Activated T-helper 1 cell treated with Interleukin-2 at 50 U/mL for 16 hours (primary cell): ENCODE results near the gene FLNB.

Experiments
- DNase-seq: peaks from one replicate; pipeline ENCODE4 v3.0.0-alpha.2; 2020; ENCODE audit warnings: low read depth

The FLNB gene

DNA sequence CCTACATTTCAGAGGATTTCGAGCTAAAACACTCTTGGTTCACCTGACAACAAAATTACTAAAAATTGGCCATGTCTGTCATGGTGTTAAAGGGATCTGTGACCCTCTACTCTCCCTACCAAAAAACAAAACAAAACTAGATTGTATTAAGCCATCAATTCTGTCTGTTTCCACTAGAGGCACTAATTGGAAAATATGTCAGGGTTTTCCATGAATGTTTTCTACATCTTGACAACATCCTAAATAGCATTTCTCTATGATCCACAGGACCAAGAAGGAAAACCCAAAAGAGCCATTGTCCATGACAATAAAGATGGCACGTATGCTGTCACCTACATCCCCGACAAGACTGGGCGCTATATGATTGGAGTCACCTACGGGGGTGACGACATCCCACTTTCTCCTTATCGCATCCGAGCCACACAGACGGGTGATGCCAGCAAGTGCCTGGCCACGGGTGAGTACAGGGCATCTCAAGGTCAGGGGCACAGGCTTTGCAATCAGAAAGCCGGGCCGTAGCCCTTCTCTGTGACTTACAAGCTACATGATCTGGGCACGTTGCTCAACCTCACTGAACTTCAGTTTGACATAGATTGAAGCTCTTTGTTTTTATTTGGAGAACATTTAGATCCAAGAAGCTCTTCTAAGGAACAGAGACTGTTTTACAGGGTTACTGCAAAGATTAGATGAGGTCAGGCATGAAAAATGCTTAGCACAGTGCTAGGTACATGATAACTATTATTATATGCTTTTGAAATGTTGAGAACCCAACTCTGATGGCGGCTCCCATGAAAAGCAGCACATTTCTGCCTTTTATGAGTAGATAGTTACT is 127.7 kb downstream of the FLNB start:
- DNase-seq, result no peak

DNA sequence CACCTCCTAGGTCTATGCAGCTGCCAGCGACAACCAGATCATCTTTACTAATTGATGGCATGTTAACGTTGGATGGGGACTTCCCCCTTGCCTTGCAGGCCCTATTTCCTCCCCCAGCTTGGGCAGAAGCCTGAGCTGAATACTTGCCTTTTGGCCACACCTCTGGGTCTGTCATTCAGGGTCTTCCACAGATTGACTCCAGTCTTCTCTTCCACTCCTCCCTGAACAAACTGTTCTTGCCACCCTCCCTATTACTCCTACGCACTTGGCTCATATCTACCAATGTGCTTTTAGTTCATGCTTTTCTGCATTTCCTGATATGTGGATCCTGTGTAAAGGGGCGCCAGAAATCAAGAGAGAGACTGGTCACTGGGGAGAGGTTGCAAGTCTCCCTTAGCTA is 129.1 kb downstream of the FLNB start:
- no peak for DNase-seq

DNA sequence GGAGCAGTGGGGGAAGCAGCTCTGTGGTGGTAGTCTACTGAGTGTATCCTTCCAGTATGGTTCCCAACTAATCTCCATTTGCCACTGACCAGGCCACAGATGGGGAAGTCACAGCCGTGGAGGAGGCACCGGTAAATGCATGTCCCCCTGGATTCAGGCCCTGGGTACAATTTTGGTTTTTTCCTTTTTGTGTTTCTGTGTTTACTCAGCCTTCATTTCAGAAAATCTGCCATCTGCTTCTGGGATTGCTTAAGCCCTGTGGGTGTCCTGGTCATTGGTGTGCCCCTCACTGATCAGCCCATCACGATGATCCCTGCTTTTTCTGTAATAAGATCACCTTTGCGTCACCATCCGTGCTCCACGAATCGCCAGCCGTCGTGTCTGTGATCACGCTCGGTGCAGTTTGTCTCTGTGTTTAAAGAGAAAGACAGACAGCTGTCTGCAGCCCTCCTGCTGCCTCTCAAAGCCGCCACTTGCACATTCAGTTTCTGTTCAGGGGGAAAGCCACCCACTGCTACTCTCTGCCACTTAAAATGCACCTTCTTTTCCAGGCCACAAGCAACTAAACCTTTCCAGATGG is 133.6 kb downstream of the FLNB start:
- DNase-seq, result no peak

DNA sequence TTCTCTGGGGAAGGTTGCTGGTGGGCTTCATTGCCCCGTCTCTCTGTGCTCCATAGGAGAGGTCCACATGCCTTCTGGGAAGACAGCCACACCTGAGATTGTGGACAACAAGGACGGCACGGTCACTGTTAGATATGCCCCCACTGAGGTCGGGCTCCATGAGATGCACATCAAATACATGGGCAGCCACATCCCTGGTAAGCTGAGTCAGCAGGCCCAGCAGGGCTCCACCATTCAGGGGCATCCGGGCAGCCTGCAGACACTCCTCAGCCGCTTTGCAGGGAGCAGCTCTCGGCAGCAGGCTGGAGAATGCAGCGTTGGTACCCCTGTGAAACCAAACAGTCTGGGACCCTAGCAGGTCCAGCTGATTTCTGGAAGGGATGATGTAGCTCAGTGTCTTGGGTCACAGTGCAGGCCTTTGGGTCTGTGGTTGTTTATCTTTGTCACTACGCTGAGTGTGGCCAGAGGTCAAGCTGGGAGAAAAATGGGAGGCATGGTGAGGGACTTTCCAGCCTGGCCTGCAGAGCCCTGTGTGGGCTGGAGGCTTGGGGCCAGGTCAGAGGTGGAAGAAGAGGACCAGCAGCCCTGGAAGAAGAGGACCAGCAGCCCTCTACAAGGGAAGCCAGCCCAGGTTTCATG is 135.3 kb downstream of the FLNB start:
- DNase-seq, result no peak

DNA sequence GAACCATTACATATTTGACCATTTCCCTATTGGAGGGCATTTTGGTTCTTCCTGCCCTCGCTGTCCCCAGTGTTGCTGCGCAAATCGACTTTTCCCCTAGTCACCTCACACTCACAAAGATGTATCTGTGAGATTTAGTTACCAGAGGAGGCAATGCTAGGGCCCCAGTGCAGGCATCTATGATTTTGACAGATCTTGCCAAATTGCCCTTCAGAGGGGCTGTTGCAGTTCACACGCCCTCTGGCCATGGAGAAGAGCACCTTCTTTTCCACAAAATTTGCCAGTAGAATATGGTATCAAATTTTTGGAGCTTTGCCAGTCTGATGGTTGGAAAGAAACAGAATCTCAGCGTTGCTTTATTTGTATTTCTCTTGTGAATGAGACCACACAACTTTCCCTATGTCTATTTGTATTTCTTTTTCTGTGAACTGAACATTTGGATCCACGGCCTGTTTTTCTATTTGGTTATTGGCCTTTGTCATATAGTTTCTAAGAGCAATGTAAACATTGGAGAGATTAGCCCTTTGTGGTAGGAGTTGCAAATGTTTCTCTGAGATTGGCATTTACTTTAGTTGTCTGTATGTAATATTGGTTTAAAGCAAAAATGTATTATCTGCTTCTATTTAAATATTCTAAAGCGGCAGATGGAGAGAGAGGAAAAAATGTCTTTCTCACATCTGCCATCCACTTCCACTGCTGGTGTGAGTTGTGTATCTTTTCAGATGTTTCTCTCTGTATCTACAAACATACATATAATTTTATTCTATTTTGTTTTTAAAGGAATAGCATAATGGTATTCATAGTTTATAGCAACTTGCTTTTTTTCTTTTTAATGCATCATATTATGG is 136.5 kb downstream of the FLNB start:
- DNase-seq, result no peak

DNA sequence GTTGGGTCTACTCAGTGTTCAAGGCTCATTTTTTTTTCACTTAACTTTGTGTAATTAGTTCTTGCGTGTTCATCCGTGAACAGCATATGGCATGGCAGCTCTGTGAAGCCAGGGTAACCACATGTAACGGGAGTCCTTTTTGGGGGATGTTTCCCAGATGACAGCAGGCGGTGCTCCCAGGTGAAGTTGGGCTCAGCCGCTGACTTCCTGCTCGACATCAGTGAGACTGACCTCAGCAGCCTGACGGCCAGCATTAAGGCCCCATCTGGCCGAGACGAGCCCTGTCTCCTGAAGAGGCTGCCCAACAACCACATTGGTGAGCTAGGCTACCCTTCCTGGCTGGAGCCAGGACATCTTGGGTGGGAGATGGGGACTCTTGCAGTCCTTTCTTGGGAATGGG is 139.8 kb downstream of the FLNB start:
- no peak for DNase-seq

DNA sequence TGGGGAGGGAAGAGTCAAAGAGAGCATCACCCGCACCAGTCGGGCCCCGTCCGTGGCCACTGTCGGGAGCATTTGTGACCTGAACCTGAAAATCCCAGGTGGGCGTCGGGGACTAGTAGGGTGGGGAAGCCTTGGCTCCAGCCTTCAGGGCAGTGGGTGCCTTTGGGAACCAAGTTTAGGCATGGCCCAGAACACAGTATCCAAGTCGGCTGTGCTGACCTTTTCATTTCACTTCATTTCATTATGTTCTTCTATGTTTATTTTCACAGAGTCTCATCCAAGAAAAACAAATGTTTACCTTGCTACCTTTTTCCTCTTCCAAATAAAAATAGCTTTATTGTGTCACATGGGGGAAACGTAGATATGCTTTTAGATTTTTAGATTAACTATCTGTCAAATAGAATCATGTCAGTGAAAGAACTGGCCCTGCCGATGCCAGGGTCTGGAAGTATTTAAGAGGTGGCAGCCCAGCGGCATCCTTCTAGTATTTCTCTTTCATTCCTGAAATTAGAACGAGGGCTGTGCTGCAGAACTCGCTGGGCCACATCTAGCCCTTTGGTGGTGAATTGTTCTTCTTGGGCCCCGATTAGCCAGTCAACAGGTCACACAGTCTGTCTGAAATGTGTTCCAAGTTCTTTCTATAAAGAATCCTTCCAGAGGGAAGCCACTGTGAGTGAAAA is 142.0 kb downstream of the FLNB start:
- DNase-seq, result no peak

DNA sequence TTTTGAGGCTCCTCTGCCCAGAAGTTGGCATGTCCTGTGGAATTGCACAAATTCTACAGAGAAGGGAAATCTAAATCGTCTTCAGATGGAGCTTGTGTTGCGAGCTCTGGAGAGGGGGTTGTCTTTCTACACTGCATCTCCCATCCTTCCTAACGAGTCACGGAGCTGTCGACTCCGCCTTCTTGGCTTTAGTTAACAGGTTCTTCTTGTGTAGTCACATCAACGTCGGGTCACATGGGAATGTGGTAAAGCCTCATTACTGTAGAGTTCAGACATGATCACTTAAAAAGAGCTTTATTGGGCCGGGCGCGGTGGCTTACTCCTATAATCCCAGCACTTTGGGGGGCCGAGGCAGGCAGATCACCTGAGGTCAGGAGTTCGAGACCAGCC is 142.6 kb downstream of the FLNB start:
- DNase-seq, result no peak

DNA sequence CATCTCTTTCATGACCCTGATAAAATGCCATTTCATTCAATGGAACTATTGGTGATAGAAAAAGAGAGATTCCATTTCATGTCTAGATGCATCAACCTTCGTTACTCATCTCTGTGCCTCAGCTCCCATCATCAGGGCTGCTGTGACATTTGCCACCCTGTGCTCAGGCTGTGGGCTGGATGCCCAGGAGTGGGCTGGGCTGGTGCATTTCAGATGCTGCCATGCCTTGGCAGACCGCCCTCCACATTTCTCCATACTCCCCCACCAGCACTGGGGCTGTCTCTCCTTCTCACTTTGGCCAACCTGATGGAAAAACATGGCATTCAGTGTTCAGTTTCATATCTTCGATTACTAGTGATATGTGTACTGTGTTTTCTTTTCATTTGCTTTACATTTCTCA is 143.4 kb downstream of the FLNB start:
- no peak for DNase-seq

DNA sequence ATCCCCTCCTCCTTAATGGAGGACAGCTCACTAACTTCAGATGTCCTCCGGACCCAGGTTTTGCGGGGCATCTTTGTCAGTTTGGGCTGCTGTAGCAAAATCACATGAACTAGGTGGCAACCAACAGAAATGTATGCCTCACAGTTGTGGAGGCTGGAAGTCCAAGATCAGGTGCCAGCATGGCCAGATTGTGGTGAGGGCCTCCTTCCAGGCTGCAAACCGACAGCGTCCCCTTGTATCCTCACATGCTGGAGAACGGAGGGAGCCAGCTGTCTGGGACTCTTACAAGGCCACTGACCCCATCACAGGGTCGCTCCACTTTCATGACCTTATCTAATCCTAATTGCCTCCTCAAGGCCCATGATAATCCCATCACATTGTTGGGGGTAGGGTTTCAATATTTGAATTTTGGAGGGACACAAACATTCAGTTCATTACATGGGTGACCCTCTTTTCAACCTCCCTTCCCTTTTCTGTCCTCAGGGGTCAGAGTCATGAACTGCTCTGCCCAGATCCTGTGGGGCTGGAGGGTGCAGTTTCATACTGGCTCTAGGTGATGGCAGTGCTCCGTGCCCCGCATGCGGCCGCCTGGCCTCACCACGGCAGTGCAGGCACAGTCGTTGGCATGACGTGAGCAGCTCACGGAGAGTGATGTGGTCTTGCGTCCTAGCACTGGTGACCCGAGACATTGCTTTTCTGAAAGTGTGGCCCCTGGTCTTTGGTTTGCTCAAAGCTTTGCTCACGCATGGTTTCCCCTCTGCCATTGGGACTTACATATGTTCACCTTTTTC is 144.2 kb downstream of the FLNB start:
- DNase-seq, result no peak

DNA sequence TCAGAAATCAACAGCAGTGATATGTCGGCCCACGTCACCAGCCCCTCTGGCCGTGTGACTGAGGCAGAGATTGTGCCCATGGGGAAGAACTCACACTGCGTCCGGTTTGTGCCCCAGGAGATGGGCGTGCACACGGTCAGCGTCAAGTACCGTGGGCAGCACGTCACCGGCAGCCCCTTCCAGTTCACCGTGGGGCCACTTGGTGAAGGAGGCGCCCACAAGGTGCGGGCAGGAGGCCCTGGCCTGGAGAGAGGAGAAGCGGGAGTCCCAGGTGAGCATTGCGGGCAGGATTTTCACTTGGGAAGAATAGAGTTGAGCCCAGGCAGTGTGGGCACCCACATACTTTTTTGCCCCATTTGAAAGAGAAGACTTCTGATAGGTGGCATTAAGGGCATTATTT is 145.1 kb downstream of the FLNB start:
- no peak for DNase-seq

DNA sequence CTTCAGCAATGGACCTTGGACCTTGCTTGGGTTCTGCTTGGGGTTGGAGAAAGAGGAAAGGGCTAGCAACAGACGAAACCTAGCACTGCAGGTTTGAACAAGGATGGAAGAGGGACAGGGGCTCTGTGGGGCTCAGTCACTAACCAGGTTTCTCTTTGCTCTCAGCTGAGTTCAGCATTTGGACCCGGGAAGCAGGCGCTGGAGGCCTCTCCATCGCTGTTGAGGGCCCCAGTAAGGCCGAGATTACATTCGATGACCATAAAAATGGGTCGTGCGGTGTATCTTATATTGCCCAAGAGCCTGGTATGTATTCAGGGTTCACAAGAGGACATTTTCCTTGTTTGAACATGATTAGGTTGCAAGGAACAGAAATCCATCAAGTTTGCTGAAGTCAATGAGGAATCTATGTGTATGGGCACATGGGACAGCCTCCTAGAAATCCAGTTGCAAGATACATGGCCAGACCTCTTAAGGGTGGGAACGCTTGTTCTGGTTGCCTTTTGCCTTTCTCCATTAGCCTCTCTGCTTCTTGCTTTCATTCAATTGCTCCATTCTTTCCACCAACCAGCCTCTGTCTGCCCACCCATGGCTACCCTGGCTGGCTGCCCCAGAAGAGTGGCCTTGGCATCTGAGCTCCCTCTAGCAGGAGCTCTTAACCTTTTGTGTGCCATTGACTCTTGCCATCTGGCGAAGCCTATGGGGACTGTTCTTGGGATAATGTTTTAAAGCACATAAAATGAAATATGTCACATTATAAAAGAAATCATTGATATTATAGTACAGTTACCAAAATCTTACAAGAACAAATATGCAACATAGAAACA is 146.6 kb downstream of the FLNB start:
- DNase-seq, result no peak

DNA sequence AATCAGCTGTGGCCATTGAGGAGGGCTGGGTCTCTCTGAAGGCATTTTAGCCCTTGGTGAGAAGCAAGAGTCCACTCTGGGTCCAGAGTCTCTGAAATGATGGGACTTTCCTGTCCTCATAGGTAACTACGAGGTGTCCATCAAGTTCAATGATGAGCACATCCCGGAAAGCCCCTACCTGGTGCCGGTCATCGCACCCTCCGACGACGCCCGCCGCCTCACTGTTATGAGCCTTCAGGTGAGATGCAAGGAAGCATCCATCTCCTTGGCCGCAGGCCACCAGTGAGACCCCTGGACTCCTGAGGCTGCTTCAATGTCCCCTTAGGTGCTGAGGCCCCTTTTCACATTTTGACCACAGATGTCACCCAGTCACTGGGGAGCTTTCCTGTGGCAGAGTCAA is 147.6 kb downstream of the FLNB start:
- DNase-seq, result no peak

DNA sequence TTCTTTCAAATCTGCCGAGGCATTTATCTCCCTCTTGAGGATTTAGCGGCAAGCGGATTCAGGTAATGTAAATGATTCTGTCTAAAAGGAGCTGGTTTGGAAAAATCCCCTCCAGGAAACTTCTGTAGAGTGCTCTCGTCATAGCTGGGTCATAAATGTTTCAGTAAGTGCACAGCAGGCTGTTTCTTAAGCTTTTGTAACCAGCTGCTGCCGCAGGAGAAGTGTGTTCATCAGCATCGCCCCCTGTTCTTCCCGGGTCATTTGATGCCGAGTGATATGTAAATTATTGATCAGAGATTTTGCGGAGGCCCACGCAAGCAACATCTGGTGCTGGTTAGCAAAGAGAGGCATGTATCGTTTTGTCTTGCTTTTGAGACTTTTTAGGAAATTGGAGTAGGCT is 149.5 kb downstream of the FLNB start:
- DNase-seq, result no peak

DNA sequence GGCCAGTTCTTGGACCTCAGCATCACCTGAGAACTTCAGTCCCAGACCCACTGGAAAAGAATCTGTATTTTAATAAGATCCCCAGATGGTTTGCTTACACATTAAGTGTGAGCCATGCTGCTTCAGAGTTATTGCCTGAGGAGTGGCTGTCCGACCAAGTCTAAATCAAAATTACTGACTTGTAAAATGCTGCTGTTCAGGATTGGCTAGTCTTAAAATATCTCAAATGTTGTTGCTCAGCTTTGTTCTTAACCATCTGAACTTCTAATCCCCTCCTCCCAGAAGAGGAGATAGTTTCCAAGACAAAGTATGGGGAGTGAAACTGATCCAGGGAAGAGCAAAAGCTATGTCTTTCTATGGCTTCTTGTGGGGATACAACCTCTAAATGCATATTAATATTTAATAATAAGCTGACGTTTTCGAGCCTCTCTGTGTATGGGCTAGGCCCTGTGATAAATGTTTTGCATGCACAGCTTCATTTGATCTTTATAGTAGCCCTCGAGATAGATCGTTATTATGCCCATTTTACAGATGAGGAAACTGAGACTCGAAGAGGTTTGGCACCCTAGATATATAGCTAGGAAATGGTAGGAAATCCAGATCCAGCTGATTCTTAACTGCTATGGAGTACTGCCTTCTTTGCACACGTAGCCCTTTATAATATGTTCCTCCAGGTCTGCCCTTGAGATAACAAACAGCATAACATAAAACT is 150.4 kb downstream of the FLNB start:
- no peak for DNase-seq

DNA sequence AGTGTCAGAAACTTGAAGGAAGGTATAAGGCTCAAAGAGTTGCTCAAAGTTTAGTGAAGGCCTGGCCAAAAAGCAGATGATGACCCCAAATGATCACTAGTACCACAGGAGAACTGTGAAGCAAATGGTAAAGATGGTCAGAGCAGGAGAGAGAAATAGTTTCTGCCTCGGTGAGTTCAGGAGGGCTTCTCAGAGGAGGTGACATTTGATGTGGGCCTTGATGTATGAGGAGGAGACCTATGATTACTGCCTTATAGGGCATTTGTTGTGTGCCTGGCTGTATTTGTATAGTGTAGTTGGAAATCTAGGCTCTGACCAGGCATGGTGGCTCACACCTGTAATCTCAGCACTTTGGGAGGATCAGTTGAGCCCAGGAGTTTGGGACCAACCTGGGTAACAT is 152.2 kb downstream of the FLNB start:
- DNase-seq, result no peak

DNA sequence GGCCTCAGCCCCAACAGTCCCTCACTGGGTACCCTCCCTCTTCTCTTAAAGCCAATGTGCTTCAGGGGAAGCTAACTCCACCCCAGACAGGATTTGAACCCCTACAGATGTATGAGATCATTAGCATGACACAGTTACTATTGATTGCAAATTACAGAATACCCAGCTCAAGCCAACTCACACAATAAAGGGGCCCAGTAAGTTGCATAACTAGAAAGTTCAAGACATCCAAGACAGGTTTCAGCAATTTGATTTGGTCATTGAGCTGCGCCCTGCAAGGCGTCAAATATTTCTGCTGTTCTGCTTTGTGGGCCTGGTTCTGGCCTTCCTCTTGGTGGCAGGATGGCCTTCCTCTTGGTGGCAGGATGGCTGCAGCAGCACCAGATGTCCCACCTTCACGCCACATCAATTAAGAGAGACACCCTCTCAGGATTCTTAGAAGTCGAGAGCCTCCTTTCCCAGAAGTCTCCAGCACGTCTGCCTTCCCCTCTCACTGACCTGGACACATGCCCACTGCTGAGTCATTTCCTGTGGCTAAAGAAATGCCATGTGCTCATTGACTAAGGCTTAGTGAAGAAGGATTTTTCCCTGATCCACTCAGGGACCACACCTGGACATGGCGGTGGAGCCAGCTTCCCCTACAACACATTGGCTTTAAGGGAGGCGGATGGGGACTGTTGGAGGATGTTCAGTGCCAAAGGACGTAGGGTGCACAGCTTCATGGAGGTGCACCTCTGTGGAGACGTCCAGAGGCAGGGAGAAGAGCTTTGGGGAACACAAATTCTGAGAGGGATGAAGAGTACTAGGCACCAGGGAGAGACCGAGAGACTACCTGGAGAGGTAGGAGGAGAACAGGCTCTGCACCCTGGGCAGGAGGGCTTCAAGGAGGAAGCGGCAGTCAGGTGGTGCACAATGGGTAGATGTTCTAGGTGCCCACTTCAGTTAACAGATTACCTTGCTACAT is 153.5 kb downstream of the FLNB start:
- DNase-seq, result no peak

DNA sequence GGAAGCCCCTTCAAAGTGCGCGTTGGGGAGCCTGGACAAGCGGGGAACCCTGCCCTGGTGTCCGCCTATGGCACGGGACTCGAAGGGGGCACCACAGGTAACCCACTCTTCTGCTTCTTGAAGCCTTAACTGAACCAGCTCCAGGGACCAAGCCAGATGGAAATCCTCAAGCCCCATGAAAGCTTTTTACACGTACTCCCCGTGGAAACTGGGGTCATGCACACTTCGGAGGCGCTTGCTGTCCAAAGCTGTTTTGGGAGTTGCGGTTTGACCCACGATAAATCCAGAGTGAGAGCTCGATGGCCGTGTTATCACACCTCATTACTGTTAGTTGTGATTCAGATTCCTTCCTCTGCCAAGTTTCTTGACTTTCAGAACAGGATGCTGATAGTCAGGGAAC is 155.0 kb downstream of the FLNB start:
- no peak for DNase-seq
